Measurements from ENCODE around the gene BCL2L11. TPM values are rescaled to one million over a fixed set of nuclear protein-coding genes. Genes with fewer than 3 reads are reported as not detected.

The BCL2L11 gene
- total and polyA plus RNA-seq, 12 donors = 1.4 to 14.5 (median 6.8) TPM

GRCh38 chr2:111091811-111092211 lies 28.9 kb upstream of the BCL2L11 start:
- H3K36me3 ChIP-seq = no peaks in the 10 kb centered on the region
- H3K4me1 ChIP-seq = no peaks in the 10 kb centered on the region
- DNase-seq (no peak), ATAC-seq (no peak)
- TF ChIP-seq, protein P1, sequence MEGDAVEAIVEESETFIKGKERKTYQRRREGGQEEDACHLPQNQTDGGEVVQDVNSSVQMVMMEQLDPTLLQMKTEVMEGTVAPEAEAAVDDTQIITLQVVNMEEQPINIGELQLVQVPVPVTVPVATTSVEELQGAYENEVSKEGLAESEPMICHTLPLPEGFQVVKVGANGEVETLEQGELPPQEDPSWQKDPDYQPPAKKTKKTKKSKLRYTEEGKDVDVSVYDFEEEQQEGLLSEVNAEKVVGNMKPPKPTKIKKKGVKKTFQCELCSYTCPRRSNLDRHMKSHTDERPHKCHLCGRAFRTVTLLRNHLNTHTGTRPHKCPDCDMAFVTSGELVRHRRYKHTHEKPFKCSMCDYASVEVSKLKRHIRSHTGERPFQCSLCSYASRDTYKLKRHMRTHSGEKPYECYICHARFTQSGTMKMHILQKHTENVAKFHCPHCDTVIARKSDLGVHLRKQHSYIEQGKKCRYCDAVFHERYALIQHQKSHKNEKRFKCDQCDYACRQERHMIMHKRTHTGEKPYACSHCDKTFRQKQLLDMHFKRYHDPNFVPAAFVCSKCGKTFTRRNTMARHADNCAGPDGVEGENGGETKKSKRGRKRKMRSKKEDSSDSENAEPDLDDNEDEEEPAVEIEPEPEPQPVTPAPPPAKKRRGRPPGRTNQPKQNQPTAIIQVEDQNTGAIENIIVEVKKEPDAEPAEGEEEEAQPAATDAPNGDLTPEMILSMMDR (IDR thresholded peaks at IDR 0.05) = no peak
- no peak overlapping the region for H3K4me3 ChIP-seq
- intact Hi-C loops (cut with DNase I) = loop anchor here in 1 of 10 donors (10.0 kb wide), 1 partner anchor 267 kb away; no protein-coding TSS in a partner anchor
- H3K27ac ChIP-seq = no peak overlapping the region
- H3K9me3 ChIP-seq = no peaks in the 10 kb centered on the region
- peaks cover 0 to 12% (median 0%) of the 10 kb centered on the region in 7 donors for H3K27me3 ChIP-seq
- WGBS, 2 donors = 92 to 98% methylated on average over 3 of the region's 3 CpGs

DNA sequence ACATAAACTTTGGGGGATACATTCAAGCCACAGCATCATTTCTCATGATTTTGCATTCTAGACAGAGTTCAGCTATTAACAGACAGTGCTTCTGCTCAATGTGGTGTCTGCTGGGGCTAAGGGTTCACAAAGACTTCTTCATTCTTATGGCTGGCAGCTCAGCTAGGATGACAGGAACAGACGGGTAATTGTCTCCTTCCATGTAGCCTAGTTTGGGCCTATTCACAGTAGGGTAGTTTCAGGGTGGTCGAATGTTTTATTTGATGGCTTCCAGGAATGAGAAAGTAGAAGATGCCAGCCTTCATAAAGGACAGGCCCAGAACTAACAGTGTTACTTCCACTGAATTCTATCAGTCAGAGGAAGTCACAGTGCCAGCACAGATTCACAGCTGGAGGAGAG lies 26.0 kb upstream of the BCL2L11 start:
- H3K36me3 ChIP-seq = no peaks in the 10 kb centered on the region
- no peak overlapping the region for H3K27ac ChIP-seq
- H3K27me3 ChIP-seq = peaks cover 0 to 12% (median 0%) of the 10 kb centered on the region in 7 donors
- intact Hi-C loops (cut with DNase I) = loop anchor here in 1 of 10 donors (10.0 kb wide), 1 partner anchor 270 kb away; no protein-coding TSS in a partner anchor
- DNase-seq = no peak
- H3K4me1 ChIP-seq = no peaks in the 10 kb centered on the region
- TF ChIP-seq, protein P1 (IDR thresholded peaks at IDR 0.05) = no peak
- no peak overlapping the region for H3K4me3 ChIP-seq
- no peak for ATAC-seq
- H3K9me3 ChIP-seq = no peaks in the 10 kb centered on the region
- WGBS, 2 donors = 90 to 92% methylated on average over 2 of the region's 2 CpGs

- no peak overlapping the region for H3K27ac ChIP-seq
- no peaks in the 10 kb centered on the region for H3K36me3 ChIP-seq
- WGBS, 2 donors = 93 to 94% methylated on average over 8 of the region's 8 CpGs
These were observed 25.3 kb upstream of the BCL2L11 start for GRCh38 chr2:111095434-111095833.

DNA sequence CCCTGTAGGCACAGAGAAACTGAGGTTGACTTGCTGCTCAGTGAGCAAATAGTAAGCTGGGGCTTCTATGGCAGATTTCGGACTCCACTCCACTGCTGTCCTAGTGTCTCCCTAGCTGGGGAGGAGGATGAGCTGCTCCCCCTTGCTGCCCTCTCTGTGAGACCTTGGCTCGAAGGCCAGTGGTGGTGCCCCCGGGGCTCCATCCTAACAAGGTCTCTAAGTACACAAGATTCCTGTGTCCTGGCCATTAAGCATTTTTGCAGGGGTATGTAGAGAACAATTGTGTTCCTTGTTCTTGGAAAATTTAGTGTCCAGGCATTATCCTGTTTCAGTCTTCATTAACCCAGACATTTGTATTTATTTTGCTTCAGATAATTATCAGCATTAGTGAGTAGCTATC lies 21.3 kb upstream of the BCL2L11 start:
- no peaks in the 10 kb centered on the region for H3K9me3 ChIP-seq
- intact Hi-C loops (cut with DNase I) = loop anchor here in 1 of 10 donors (10.0 kb wide), 1 partner anchor 275 kb away; no protein-coding TSS in a partner anchor
- no peaks in the 10 kb centered on the region for H3K36me3 ChIP-seq
- DNase-seq = no peak
- TF ChIP-seq, protein P1 (IDR thresholded peaks at IDR 0.05) = no peak
- peaks cover 0 to 8% (median 0%) of the 10 kb centered on the region in 9 donors for H3K4me1 ChIP-seq
- no peaks in the 10 kb centered on the region for H3K27me3 ChIP-seq
- H3K4me3 ChIP-seq = no peak overlapping the region
- no peak for ATAC-seq
- 85 to 90% methylated on average over 3 of the region's 3 CpGs for WGBS, 2 donors
- H3K27ac ChIP-seq = no peak overlapping the region

More at GRCh38 chr2:111095434-111095833, 25.3 kb upstream of the BCL2L11 start:
- TF ChIP-seq, protein P1 (IDR thresholded peaks at IDR 0.05) = no peak
- H3K9me3 ChIP-seq = no peaks in the 10 kb centered on the region
- intact Hi-C loops (cut with DNase I) = loop anchor here in 1 of 10 donors (10.0 kb wide), 1 partner anchor 271 kb away; no protein-coding TSS in a partner anchor
- no peak for ATAC-seq
- H3K4me1 ChIP-seq = peaks cover 0 to 2% (median 0%) of the 10 kb centered on the region in 9 donors
- no peak overlapping the region for H3K4me3 ChIP-seq
- H3K27me3 ChIP-seq = peaks cover 0 to 8% (median 0%) of the 10 kb centered on the region in 7 donors
- DNase-seq = no peak
